GM12873 (cell line): ENCODE measurements around the gene MARF1.

ENCODE experiments used
- CTCF ChIP-seq: IDR thresholded peaks from 2 replicates; pipeline ENCODE4 v1.5.1; 2012; ENCODE audit warnings: low read depth, mild to moderate bottlenecking, moderate library complexity, low read length, control low read depth; ENCODE audit not compliant: insufficient read depth; ENCODE audit errors: missing control alignments

MARF1 gene

GRCh38 chr16:15573274-15573895, 69.6 kb downstream of the MARF1 start:
- TF ChIP-seq CTCF: no peak

- TF ChIP-seq CTCF: no peak
Measured at GRCh38 chr16:15572329-15573001, 70.5 kb downstream of the MARF1 start.

- no peak for TF ChIP-seq CTCF
Measured at GRCh38 chr16:15571557-15571956, 71.4 kb downstream of the MARF1 start.

GRCh38 chr16:15567823-15568222, 75.1 kb downstream of the MARF1 start:
- TF ChIP-seq CTCF: no peak

GRCh38 chr16:15566095-15566494, 76.9 kb downstream of the MARF1 start:
- no peak for TF ChIP-seq CTCF

GRCh38 chr16:15564604-15565339, 78.2 kb downstream of the MARF1 start:
- TF ChIP-seq CTCF: no peak

GRCh38 chr16:15559176-15559575, 83.8 kb downstream of the MARF1 start:
- no peak for TF ChIP-seq CTCF
